ENCODE measurements around the gene OSBPL10.
"Not testable (repeated sequence)": the region's sequence is repeated elsewhere in the genome, so short reads cannot be mapped to it uniquely, and the experiment has no call there.

The OSBPL10 gene

GRCh38 chr3:31862666-31863279, 118.3 kb downstream of the OSBPL10 start:
- Mint-ChIP-seq H3K4me3 (no peak overlapping the region), H3K27ac (no peak overlapping the region), H3K4me1 (peaks cover 4% of the 10 kb centered on the region), H3K27me3 (no peaks in the 10 kb centered on the region), H3K9me3 (no peaks in the 10 kb centered on the region), H3K36me3 (ENCODE audit: low read depth) (no peaks in the 10 kb centered on the region)
- DNase-seq (no peak), ATAC-seq (no peak)

- Mint-ChIP-seq H3K27me3 (no peaks in the 10 kb centered on the region), H3K27ac (no peak overlapping the region), H3K4me3 (no peak overlapping the region), H3K9me3 (no peaks in the 10 kb centered on the region), H3K36me3 (ENCODE audit: low read depth) (no peaks in the 10 kb centered on the region), H3K4me1 (peaks cover 4% of the 10 kb centered on the region)
- ATAC-seq: no peak
- no peak for DNase-seq
Measured at GRCh38 chr3:31861826-31862225, 119.2 kb downstream of the OSBPL10 start.

GRCh38 chr3:31860642-31861041, 120.4 kb downstream of the OSBPL10 start:
- H3K27me3 Mint-ChIP-seq; H3K36me3 Mint-ChIP-seq (ENCODE audit: low read depth); H3K4me1 Mint-ChIP-seq; ATAC-seq; DNase-seq; H3K9me3 Mint-ChIP-seq; H3K4me3 Mint-ChIP-seq; H3K27ac Mint-ChIP-seq: not testable (repeated sequence)

GRCh38 chr3:31859245-31859644, 121.8 kb downstream of the OSBPL10 start:
- H3K27me3 Mint-ChIP-seq: no peaks in the 10 kb centered on the region
- H3K4me1 Mint-ChIP-seq: peaks cover 4% of the 10 kb centered on the region
- H3K4me3 Mint-ChIP-seq: no peak overlapping the region
- DNase-seq: no peak
- no peak for ATAC-seq
- no peaks in the 10 kb centered on the region for H3K9me3 Mint-ChIP-seq
- no peaks in the 10 kb centered on the region for H3K36me3 Mint-ChIP-seq (ENCODE audit: low read depth)
- no peak overlapping the region for H3K27ac Mint-ChIP-seq

GRCh38 chr3:31858439-31858838, 122.6 kb downstream of the OSBPL10 start:
- Mint-ChIP-seq H3K27ac (no peak overlapping the region), H3K27me3 (no peaks in the 10 kb centered on the region), H3K9me3 (no peaks in the 10 kb centered on the region), H3K4me1 (peaks cover 5% of the 10 kb centered on the region), H3K36me3 (ENCODE audit: low read depth) (no peaks in the 10 kb centered on the region), H3K4me3 (no peak overlapping the region)
- DNase-seq: no peak
- ATAC-seq: peak; percentile 46

GRCh38 chr3:31853580-31853979, 127.5 kb downstream of the OSBPL10 start:
- ATAC-seq (no peak), DNase-seq (no peak)
- H3K36me3 Mint-ChIP-seq (ENCODE audit: low read depth): no peaks in the 10 kb centered on the region
- no peak overlapping the region for H3K4me3 Mint-ChIP-seq
- H3K9me3 Mint-ChIP-seq: no peaks in the 10 kb centered on the region
- H3K27ac Mint-ChIP-seq: no peak overlapping the region
- no peaks in the 10 kb centered on the region for H3K27me3 Mint-ChIP-seq
- peaks cover 4% of the 10 kb centered on the region for H3K4me1 Mint-ChIP-seq

GRCh38 chr3:31851278-31851677, 129.8 kb downstream of the OSBPL10 start:
- no peaks in the 10 kb centered on the region for H3K36me3 Mint-ChIP-seq (ENCODE audit: low read depth)
- ATAC-seq (no peak), DNase-seq (no peak)
- no peaks in the 10 kb centered on the region for H3K9me3 Mint-ChIP-seq
- H3K27me3 Mint-ChIP-seq: no peaks in the 10 kb centered on the region
- no peak overlapping the region for H3K27ac Mint-ChIP-seq
- H3K4me1 Mint-ChIP-seq: peaks cover 4% of the 10 kb centered on the region
- H3K4me3 Mint-ChIP-seq: no peak overlapping the region

GRCh38 chr3:31848911-31849310, 132.2 kb downstream of the OSBPL10 start:
- H3K27ac Mint-ChIP-seq: no peak overlapping the region
- no peak for DNase-seq
- no peaks in the 10 kb centered on the region for H3K9me3 Mint-ChIP-seq
- H3K4me1 Mint-ChIP-seq: peaks cover 4% of the 10 kb centered on the region
- no peaks in the 10 kb centered on the region for H3K36me3 Mint-ChIP-seq (ENCODE audit: low read depth)
- ATAC-seq: no peak
- no peak overlapping the region for H3K4me3 Mint-ChIP-seq
- H3K27me3 Mint-ChIP-seq: no peaks in the 10 kb centered on the region

- Mint-ChIP-seq H3K27ac (no peak overlapping the region), H3K27me3 (no peaks in the 10 kb centered on the region), H3K9me3 (no peaks in the 10 kb centered on the region), H3K36me3 (ENCODE audit: low read depth) (no peaks in the 10 kb centered on the region), H3K4me1 (peaks cover 1% of the 10 kb centered on the region), H3K4me3 (no peak overlapping the region)
- DNase-seq (no peak), ATAC-seq (no peak)
Measured at GRCh38 chr3:31848163-31848818, 132.8 kb downstream of the OSBPL10 start.

GRCh38 chr3:31847760-31848159, 133.3 kb downstream of the OSBPL10 start:
- DNase-seq (no peak), ATAC-seq (no peak)
- H3K27ac Mint-ChIP-seq: no peak overlapping the region
- no peaks in the 10 kb centered on the region for H3K4me1 Mint-ChIP-seq
- no peaks in the 10 kb centered on the region for H3K36me3 Mint-ChIP-seq (ENCODE audit: low read depth)
- H3K4me3 Mint-ChIP-seq: no peak overlapping the region
- H3K27me3 Mint-ChIP-seq: no peaks in the 10 kb centered on the region
- H3K9me3 Mint-ChIP-seq: no peaks in the 10 kb centered on the region

- Mint-ChIP-seq H3K4me1 (no peaks in the 10 kb centered on the region), H3K9me3 (no peaks in the 10 kb centered on the region), H3K4me3 (no peak overlapping the region), H3K27ac (no peak overlapping the region), H3K27me3 (no peaks in the 10 kb centered on the region), H3K36me3 (ENCODE audit: low read depth) (peaks cover 3% of the 10 kb centered on the region)
- ATAC-seq (no peak), DNase-seq (no peak)
Measured at GRCh38 chr3:31841515-31841914, 139.5 kb downstream of the OSBPL10 start.

- Mint-ChIP-seq H3K36me3 (ENCODE audit: low read depth) (peaks cover 3% of the 10 kb centered on the region), H3K4me3 (no peak overlapping the region), H3K4me1 (no peaks in the 10 kb centered on the region), H3K27me3 (no peaks in the 10 kb centered on the region), H3K27ac (no peak overlapping the region), H3K9me3 (no peaks in the 10 kb centered on the region)
- DNase-seq (no peak), ATAC-seq (no peak)
Measured at GRCh38 chr3:31840252-31840651, 140.8 kb downstream of the OSBPL10 start.

- peaks cover 3% of the 10 kb centered on the region for H3K36me3 Mint-ChIP-seq (ENCODE audit: low read depth)
- no peak overlapping the region for H3K4me3 Mint-ChIP-seq
- H3K27ac Mint-ChIP-seq: no peak overlapping the region
- no peaks in the 10 kb centered on the region for H3K9me3 Mint-ChIP-seq
- DNase-seq: no peak
- ATAC-seq: no peak
- H3K27me3 Mint-ChIP-seq: no peaks in the 10 kb centered on the region
- no peaks in the 10 kb centered on the region for H3K4me1 Mint-ChIP-seq
Measured at GRCh38 chr3:31839144-31839917, 141.7 kb downstream of the OSBPL10 start.

- H3K4me3 Mint-ChIP-seq: no peak overlapping the region
- H3K4me1 Mint-ChIP-seq: peaks cover 1% of the 10 kb centered on the region
- H3K9me3 Mint-ChIP-seq: no peaks in the 10 kb centered on the region
- no peak overlapping the region for H3K27ac Mint-ChIP-seq
- H3K36me3 Mint-ChIP-seq (ENCODE audit: low read depth): peaks cover 3% of the 10 kb centered on the region
- DNase-seq (no peak), ATAC-seq (no peak)
- H3K27me3 Mint-ChIP-seq: no peaks in the 10 kb centered on the region
Measured at GRCh38 chr3:31836131-31837075, 144.7 kb downstream of the OSBPL10 start.
